HepG2 (cell line): ENCODE data around the gene KDM4B. TPM values are rescaled to one million over a fixed set of nuclear protein-coding genes. Genes with fewer than 3 reads are reported as not detected.

Source experiments
- AGO1 ChIP-seq: fragments of 200-400 bp; formaldehyde crosslinking; IDR thresholded peaks from 2 replicates; pipeline ENCODE4 v1.6.1; 2017; ENCODE audit warnings: mild to moderate bottlenecking, low read depth, low read length, moderate library complexity; ENCODE audit not compliant: poor library complexity, severe bottlenecking
- ARHGAP35 ChIP-seq: sonication (generic); formaldehyde crosslinking; IDR thresholded peaks from 2 replicates; pipeline ENCODE4 v1.9.0; 2022; ENCODE audit warnings: mild to moderate bottlenecking, inconsistent platforms, moderate library complexity, missing genetic modification reagents, borderline replicate concordance
- FOSL1 ChIP-seq: sonication (generic); formaldehyde crosslinking; IDR thresholded peaks from 2 replicates; pipeline ENCODE4 v1.9.0; 2021; ENCODE audit warnings: missing genetic modification reagents, borderline replicate concordance
- FOXP1 ChIP-seq, 2 experiments: fragments of 450-650 bp in 1 of 2; IDR thresholded peaks; 2 replicates each; pipeline ENCODE4 v1.6.1; 2017 to 2018; ENCODE audit warnings: antibody characterized with exemption in 1 of 2
- HIC2 ChIP-seq: sonication (generic); formaldehyde crosslinking; IDR thresholded peaks from 2 replicates; pipeline ENCODE4 v1.9.0; 2022; ENCODE audit warnings: low read depth, missing genetic modification reagents
- HNRNPL ChIP-seq: fragments of 200-400 bp; formaldehyde crosslinking; IDR thresholded peaks from 2 replicates; pipeline ENCODE4 v1.6.1; 2017; ENCODE audit warnings: mild to moderate bottlenecking, low read depth, low read length
- LCORL ChIP-seq, 2 experiments: fragments of 450-650 bp in 1 of 2; sonication (generic) in 1 of 2; formaldehyde crosslinking in 1 of 2; IDR thresholded peaks; 2 replicates each; pipeline versions ENCODE4 v1.5.0 to v1.6.1; 2017 to 2020; ENCODE audit warnings: antibody characterized with exemption in 1 of 2, missing genetic modification reagents in 1 of 2
- MIXL1 ChIP-seq: IDR thresholded peaks from 2 replicates; pipeline ENCODE4 v1.6.1; 2016
- MTF1 ChIP-seq: sonication (generic); formaldehyde crosslinking; IDR thresholded peaks from 2 replicates; pipeline ENCODE4 v1.5.0; 2020; ENCODE audit warnings: missing genetic modification reagents
- MYC ChIP-seq: sonication (generic); formaldehyde crosslinking; IDR thresholded peaks from 2 replicates; pipeline ENCODE4 v1.9.0; 2021; ENCODE audit warnings: missing genetic modification reagents, borderline replicate concordance
- NFE2L1 ChIP-seq: sonication (generic); formaldehyde crosslinking; IDR thresholded peaks from 2 replicates; pipeline ENCODE4 v1.4.0; 2020; ENCODE audit warnings: missing genetic modification reagents, mild to moderate bottlenecking, borderline replicate concordance
- PAX8 ChIP-seq: sonication (generic); formaldehyde crosslinking; IDR thresholded peaks from 2 replicates; pipeline ENCODE4 v1.8.0; 2022; ENCODE audit warnings: mild to moderate bottlenecking, missing genetic modification reagents, borderline replicate concordance
- POLR2A ChIP-seq, 2 experiments: IDR thresholded peaks; 2 replicates each; pipeline ENCODE4 v1.6.1; 2011; ENCODE audit warnings: low read depth in 2 of 2, low read length in 2 of 2, mild to moderate bottlenecking in 1 of 2, moderate library complexity in 1 of 2; ENCODE audit not compliant: insufficient read depth in 1 of 2
- SOX6 ChIP-seq, 2 experiments: fragments of 450-650 bp in 1 of 2; sonication (generic) in 1 of 2; formaldehyde crosslinking in 1 of 2; IDR thresholded peaks; 2 replicates each; pipeline versions ENCODE4 v1.4.0 to v1.6.1; 2017 to 2020; ENCODE audit warnings: antibody characterized with exemption in 1 of 2, mild to moderate bottlenecking in 1 of 2, missing genetic modification reagents in 1 of 2
- ZFX ChIP-seq: sonication (generic); formaldehyde crosslinking; IDR thresholded peaks from 2 replicates; pipeline ENCODE4 v1.4.0; 2020; ENCODE audit warnings: mild to moderate bottlenecking, low read depth, missing genetic modification reagents, moderate library complexity
- ZNF12 ChIP-seq: sonication (generic); formaldehyde crosslinking; IDR thresholded peaks from 2 replicates; pipeline ENCODE4 v1.5.0; 2020; ENCODE audit warnings: missing genetic modification reagents
- ZNF275 ChIP-seq: sonication (generic); formaldehyde crosslinking; IDR thresholded peaks from 2 replicates; pipeline ENCODE4 v1.8.0; 2022; ENCODE audit warnings: missing genetic modification reagents, mild to moderate bottlenecking, inconsistent platforms, borderline replicate concordance
- ZNF317 ChIP-seq: sonication (generic); formaldehyde crosslinking; IDR thresholded peaks from 2 replicates; pipeline ENCODE4 v1.5.0; 2020; ENCODE audit warnings: mild to moderate bottlenecking, missing genetic modification reagents
- ZNF367 ChIP-seq: sonication (generic); formaldehyde crosslinking; IDR thresholded peaks from 2 replicates; pipeline ENCODE4 v1.4.0; 2020; ENCODE audit warnings: missing genetic modification reagents, borderline replicate concordance
- ZNF558 ChIP-seq: sonication (generic); formaldehyde crosslinking; IDR thresholded peaks from 2 replicates; pipeline ENCODE4 v1.9.0; 2022; ENCODE audit warnings: mild to moderate bottlenecking, missing genetic modification reagents, borderline replicate concordance
- ZNF687 ChIP-seq: sonication (generic); formaldehyde crosslinking; IDR thresholded peaks from 2 replicates; pipeline ENCODE4 v1.5.1; 2020; ENCODE audit warnings: mild to moderate bottlenecking, missing genetic modification reagents, moderate library complexity
- ZNF749 ChIP-seq: sonication (generic); formaldehyde crosslinking; IDR thresholded peaks from 2 replicates; pipeline ENCODE4 v1.8.0; 2022; ENCODE audit warnings: mild to moderate bottlenecking, missing genetic modification reagents, moderate library complexity, borderline replicate concordance
- polyA plus RNA-seq, 8 experiments: library from polyadenylated mRNA; depleted of rRNA in 3 of 8; stranded (reverse) in 7 of 8; unstranded in 1 of 8; fragments of >200 nt; fragmentation: Illumina TruSeq in 4 of 8; extraction: Trizol in 4 of 8; gene quantifications; 2 replicates each; pipeline versions ENCODE4 v1.2.1 to v1.2.3, GENCODE V29; 2011 to 2016; ENCODE audit warnings: low read depth in 4 of 8, missing spikeins in 1 of 8, mixed read lengths in 1 of 8; ENCODE audit not compliant: insufficient read depth in 1 of 8
- total RNA-seq, 5 experiments: library from RNA; depleted of rRNA; stranded (reverse); fragments of >200 nt; fragmentation: Illumina TruSeq; extraction: Trizol; gene quantifications; 2 replicates each; pipeline ENCODE4 v1.2.3, GENCODE V29; 2016; ENCODE audit warnings: low read depth in 1 of 5

The KDM4B gene
- total and polyA plus RNA-seq, 2 of the 13 experiments (the other 11 are each of a cell fraction or from before 2014, with no cell fraction given) = 4.9 to 14.6 TPM

- peak; percentile 80; the same call in 1 of the 2 replicates for TF ChIP-seq HIC2
- peak; percentile 56; the same call in 1 of the 2 replicates for TF ChIP-seq ZNF687 (CRISPR knock-in tag)
- peak; percentile 68 for TF ChIP-seq ZFX (CRISPR knock-in tag)
- TF ChIP-seq LCORL (IDR thresholded peaks at IDR 0.05) = no peak
- TF ChIP-seq LCORL (CRISPR knock-in tag; IDR thresholded peaks at IDR 0.05) = peak; percentile 69
- TF ChIP-seq HNRNPL = peak; percentile 82
- TF ChIP-seq ZNF275 (CRISPR knock-in tag) = no peak
- no peak for TF ChIP-seq NFE2L1 (CRISPR knock-in tag)
- no peak for TF ChIP-seq FOXP1 (IDR thresholded peaks at IDR 0.05)
- 0 out of 2 replicates have a peak, but pooled peaks have one; percentile 26 for TF ChIP-seq FOXP1 (CRISPR knock-in tag; IDR thresholded peaks at IDR 0.05)
- TF ChIP-seq AGO1 = no peak
- no peak for TF ChIP-seq SOX6 (IDR thresholded peaks at IDR 0.05)
- TF ChIP-seq SOX6 (CRISPR knock-in tag; IDR thresholded peaks at IDR 0.05) = 0 out of 2 replicates have a peak, but pooled peaks have one; percentile 13
- no peak for TF ChIP-seq ZNF749 (CRISPR knock-in tag)
- no peak for TF ChIP-seq ARHGAP35 (CRISPR knock-in tag)
- TF ChIP-seq ZNF558 (CRISPR knock-in tag) = no peak
- TF ChIP-seq ZNF367 = 0 out of 2 replicates have a peak, but pooled peaks have one; percentile 60
- no peak for TF ChIP-seq MTF1 (CRISPR knock-in tag)
- peak; percentile 64; the same call in 1 of the 2 replicates for TF ChIP-seq ZNF317 (CRISPR knock-in tag)
- no peak for TF ChIP-seq PAX8 (CRISPR knock-in tag)
- TF ChIP-seq FOSL1 = peak; percentile 74
- 0 out of 4 replicates have a peak, but pooled peaks of 1 of the 2 experiments have one; percentile 19 for TF ChIP-seq POLR2A (IDR thresholded peaks at IDR 0.05; ENCODE audit: insufficient read depth in 1 of 2, low read depth in 2 of 2, low read length in 2 of 2)
- no peak for TF ChIP-seq MYC (CRISPR knock-in tag)
- TF ChIP-seq MIXL1 = no peak
- no peak for TF ChIP-seq ZNF12 (CRISPR knock-in tag)
Observed at GRCh38 chr19:4972509-4973230, 3.8 kb downstream of the KDM4B start (continued).
